Activated T-helper 17 cell treated with anti-CD3 and anti-CD28 coated beads, Interleukin-2, amount 50 U/mL, for 72 hours (primary cell): ENCODE data around the gene CA5A. TPM values are rescaled to one million over a fixed set of nuclear protein-coding genes. Genes with fewer than 3 reads are reported as not detected.
"Not testable (repeated sequence)": the region's sequence is repeated elsewhere in the genome, so short reads cannot be mapped to it uniquely, and the experiment has no call there.

Source experiments
- ATAC-seq: fragments of 150-1000 bp; cut with Tn5 transposase; replicated peaks from 2 replicates; pipeline ENCODE4 v1.10.0; 2021; ENCODE audit warnings: mild to moderate bottlenecking, moderate library complexity
- H3K27ac Mint-ChIP-seq: one replicate; pipeline ENCODE4 v1.8.0; 2022; ENCODE audit warnings: mixed read lengths
- H3K27me3 Mint-ChIP-seq: one replicate; pipeline ENCODE4 v1.8.0; 2022; ENCODE audit warnings: mixed read lengths
- H3K36me3 Mint-ChIP-seq: one replicate; pipeline ENCODE4 v1.8.0; 2022; ENCODE audit warnings: low read depth, mild to moderate bottlenecking, mixed read lengths
- H3K4me1 Mint-ChIP-seq: one replicate; pipeline ENCODE4 v1.8.0; 2022; ENCODE audit warnings: mixed read lengths
- H3K4me3 Mint-ChIP-seq: one replicate; pipeline ENCODE4 v1.8.0; 2022; ENCODE audit warnings: mild to moderate bottlenecking, mixed read lengths
- H3K9me3 Mint-ChIP-seq: one replicate; pipeline ENCODE4 v1.8.0; 2022; ENCODE audit warnings: mixed read lengths
- total RNA-seq, 2 donors: library from RNA; stranded (reverse); gene quantifications; one replicate each; pipeline ENCODE4 v1.2.3, GENCODE V29; 2022

The CA5A gene
- total RNA-seq, 2 donors from 2014 or later: not detected

GRCh38 chr16:87929986-87930385 is 6.3 kb downstream of the CA5A start:
- Mint-ChIP-seq H3K9me3 (no peaks in the 10 kb centered on the region), H3K27ac (no peak overlapping the region), H3K27me3 (peaks cover 9% of the 10 kb centered on the region), H3K4me1 (no peaks in the 10 kb centered on the region), H3K4me3 (no peak overlapping the region), H3K36me3 (no peaks in the 10 kb centered on the region)
- no peak for ATAC-seq

DNA sequence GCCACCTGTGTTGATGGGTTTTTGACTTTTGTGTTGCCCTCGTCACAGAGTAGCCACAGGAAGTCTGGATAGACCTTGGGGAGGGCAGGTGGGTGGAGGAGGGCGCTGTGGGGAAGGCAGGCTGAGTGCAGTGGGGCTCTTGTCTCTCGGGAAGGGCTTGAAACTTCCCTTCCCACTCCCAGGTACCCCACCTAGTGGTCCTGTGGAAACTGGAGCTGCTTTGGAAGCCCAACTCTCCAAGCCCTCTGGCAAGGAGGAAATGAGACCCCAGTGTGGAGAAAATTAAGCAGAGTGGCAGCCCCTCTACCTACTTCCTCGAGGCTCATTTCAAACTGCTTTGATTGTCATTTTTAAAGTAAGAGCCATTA is 9.2 kb downstream of the CA5A start:
- Mint-ChIP-seq H3K9me3 (no peaks in the 10 kb centered on the region), H3K27me3 (peaks cover 16% of the 10 kb centered on the region), H3K4me1 (no peaks in the 10 kb centered on the region), H3K27ac (no peak overlapping the region), H3K36me3 (no peaks in the 10 kb centered on the region), H3K4me3 (no peak overlapping the region)
- ATAC-seq: no peak

DNA sequence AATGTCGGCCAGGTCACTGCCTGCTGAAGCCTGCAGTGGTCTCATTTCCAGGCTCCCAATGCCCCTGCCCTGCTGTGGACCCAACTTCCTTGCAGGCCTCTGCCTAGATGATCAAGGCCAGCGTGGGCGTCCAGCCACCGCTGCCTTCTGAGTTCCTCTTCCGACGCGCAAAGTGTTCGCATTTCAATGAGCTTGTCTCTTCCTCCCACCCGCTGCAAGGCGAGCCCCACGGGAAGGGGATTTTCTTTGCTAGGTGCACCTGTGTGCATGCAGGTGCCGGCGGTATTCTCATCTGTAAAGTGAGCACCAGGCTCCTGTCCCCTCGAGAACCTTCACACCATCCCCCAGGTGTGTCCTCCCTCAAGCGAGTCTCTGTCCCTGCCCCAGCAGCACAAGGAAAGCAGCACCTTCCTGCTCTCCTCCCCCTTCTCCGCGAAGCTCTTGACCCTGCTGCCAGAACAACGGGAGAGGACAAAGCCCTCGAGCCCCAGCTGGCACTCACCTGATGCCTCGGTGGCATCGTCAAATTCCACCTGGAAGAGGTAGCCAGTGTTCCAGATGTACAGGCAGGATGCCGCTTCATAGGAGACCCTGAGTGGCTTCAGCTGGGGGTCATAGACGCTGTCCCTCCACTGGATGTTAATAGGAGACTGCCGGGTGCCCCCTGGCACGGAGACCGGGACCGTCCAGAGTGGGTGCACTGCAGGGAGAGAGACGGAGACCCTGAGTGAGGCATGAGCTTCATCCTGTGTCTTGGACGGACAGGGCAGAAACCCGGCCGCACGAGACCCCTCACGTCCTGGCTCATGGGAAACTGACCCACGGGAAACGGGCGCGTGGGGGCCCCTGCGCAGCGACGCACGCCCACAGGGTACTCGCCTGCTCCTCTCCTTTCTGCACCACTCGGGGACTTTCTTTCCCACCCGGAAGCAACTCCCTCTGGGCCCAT is 9.8 kb downstream of the CA5A start:
- Mint-ChIP-seq H3K9me3 (no peaks in the 10 kb centered on the region), H3K4me1 (no peaks in the 10 kb centered on the region), H3K27me3 (peaks cover 16% of the 10 kb centered on the region), H3K27ac (no peak overlapping the region), H3K4me3 (no peak overlapping the region), H3K36me3 (no peaks in the 10 kb centered on the region)
- ATAC-seq: no peak

- no peaks in the 10 kb centered on the region for H3K36me3 Mint-ChIP-seq
- H3K27ac Mint-ChIP-seq: no peak overlapping the region
- peaks cover 16% of the 10 kb centered on the region for H3K27me3 Mint-ChIP-seq
- H3K9me3 Mint-ChIP-seq: no peaks in the 10 kb centered on the region
- no peak overlapping the region for H3K4me3 Mint-ChIP-seq
- no peaks in the 10 kb centered on the region for H3K4me1 Mint-ChIP-seq
- no peak for ATAC-seq
Observed at GRCh38 chr16:87924811-87925670, 11.3 kb downstream of the CA5A start.

- H3K4me1 Mint-ChIP-seq: no peaks in the 10 kb centered on the region
- H3K36me3 Mint-ChIP-seq: no peaks in the 10 kb centered on the region
- no peaks in the 10 kb centered on the region for H3K9me3 Mint-ChIP-seq
- no peak overlapping the region for H3K27ac Mint-ChIP-seq
- no peak for ATAC-seq
- peaks cover 16% of the 10 kb centered on the region for H3K27me3 Mint-ChIP-seq
- no peak overlapping the region for H3K4me3 Mint-ChIP-seq
Observed at GRCh38 chr16:87924041-87924810, 12.1 kb downstream of the CA5A start.

DNA sequence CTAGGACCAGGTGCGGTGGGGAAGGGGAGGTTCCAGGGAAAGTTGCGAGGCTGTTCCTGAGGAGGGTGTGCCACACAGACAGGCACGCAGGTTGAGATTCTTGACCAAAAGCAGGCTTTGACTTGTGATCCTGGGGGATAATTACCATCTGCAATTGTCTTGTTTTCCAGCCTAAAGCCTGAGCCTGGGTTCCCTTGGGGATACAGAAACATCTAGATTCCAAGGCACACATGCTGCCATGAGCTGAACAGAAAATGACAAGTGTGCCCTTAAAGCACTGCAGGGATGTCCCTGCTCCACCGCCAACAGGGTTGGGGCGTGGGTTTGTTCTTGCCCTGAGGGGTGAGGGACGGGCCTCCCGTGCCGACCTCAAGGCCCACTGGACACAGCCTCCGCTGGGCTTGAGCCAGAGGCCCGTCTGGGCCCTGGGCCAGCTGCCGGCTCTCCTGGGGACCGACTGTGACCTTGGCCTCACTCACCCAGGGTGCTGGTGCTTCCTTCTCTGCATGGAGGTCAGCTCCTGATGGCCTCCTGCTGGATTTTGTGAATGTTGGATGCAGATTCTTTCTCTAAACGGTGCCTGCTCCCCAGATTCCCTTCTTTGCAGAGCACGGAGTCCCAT is 14.0 kb downstream of the CA5A start:
- no peak overlapping the region for H3K27ac Mint-ChIP-seq
- no peak for ATAC-seq
- H3K4me1 Mint-ChIP-seq: peaks cover 4% of the 10 kb centered on the region
- peaks cover 21% of the 10 kb centered on the region for H3K27me3 Mint-ChIP-seq
- H3K9me3 Mint-ChIP-seq: no peaks in the 10 kb centered on the region
- no peak overlapping the region for H3K4me3 Mint-ChIP-seq
- H3K36me3 Mint-ChIP-seq: no peaks in the 10 kb centered on the region

- Mint-ChIP-seq H3K27ac (no peak overlapping the region), H3K4me3 (no peak overlapping the region), H3K27me3 (peaks cover 17% of the 10 kb centered on the region), H3K9me3 (no peaks in the 10 kb centered on the region), H3K4me1 (peaks cover 4% of the 10 kb centered on the region), H3K36me3 (no peaks in the 10 kb centered on the region)
- no peak for ATAC-seq
Observed at GRCh38 chr16:87921236-87921773, 15.0 kb downstream of the CA5A start.

DNA sequence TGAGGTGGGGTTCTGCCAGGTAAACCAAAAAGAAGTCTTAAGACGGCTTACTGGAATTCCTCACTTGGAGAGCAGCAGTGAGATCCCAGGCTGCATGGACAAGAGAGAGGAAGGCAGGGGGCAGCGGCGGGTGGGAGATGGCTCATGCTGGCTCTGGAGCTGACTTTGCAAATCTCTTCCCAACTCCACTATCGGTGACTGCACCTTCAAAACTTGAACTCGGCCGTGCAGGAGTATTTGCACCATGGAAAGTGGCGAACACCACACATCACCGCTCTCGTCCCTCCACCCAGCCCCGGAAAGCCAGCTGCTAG is 16.7 kb downstream of the CA5A start:
- no peaks in the 10 kb centered on the region for H3K36me3 Mint-ChIP-seq
- H3K4me3 Mint-ChIP-seq: no peak overlapping the region
- H3K27me3 Mint-ChIP-seq: peaks cover 8% of the 10 kb centered on the region
- H3K27ac Mint-ChIP-seq: no peak overlapping the region
- H3K4me1 Mint-ChIP-seq: peaks cover 4% of the 10 kb centered on the region
- H3K9me3 Mint-ChIP-seq: no peaks in the 10 kb centered on the region
- no peak for ATAC-seq

- H3K4me1 Mint-ChIP-seq: peaks cover 4% of the 10 kb centered on the region
- H3K27ac Mint-ChIP-seq: peak overlapping the region; percentile 79
- no peak overlapping the region for H3K4me3 Mint-ChIP-seq
- no peaks in the 10 kb centered on the region for H3K9me3 Mint-ChIP-seq
- H3K27me3 Mint-ChIP-seq: peaks cover 5% of the 10 kb centered on the region
- no peaks in the 10 kb centered on the region for H3K36me3 Mint-ChIP-seq
- ATAC-seq: no peak
Observed at GRCh38 chr16:87918866-87919680, 17.3 kb downstream of the CA5A start.

GRCh38 chr16:87918338-87918737 is 18.0 kb downstream of the CA5A start:
- no peak overlapping the region for H3K4me3 Mint-ChIP-seq
- peaks cover 5% of the 10 kb centered on the region for H3K27me3 Mint-ChIP-seq
- H3K9me3 Mint-ChIP-seq: no peaks in the 10 kb centered on the region
- no peak for ATAC-seq
- peaks cover 4% of the 10 kb centered on the region for H3K4me1 Mint-ChIP-seq
- no peaks in the 10 kb centered on the region for H3K36me3 Mint-ChIP-seq
- peak overlapping the region; percentile 79 for H3K27ac Mint-ChIP-seq

DNA sequence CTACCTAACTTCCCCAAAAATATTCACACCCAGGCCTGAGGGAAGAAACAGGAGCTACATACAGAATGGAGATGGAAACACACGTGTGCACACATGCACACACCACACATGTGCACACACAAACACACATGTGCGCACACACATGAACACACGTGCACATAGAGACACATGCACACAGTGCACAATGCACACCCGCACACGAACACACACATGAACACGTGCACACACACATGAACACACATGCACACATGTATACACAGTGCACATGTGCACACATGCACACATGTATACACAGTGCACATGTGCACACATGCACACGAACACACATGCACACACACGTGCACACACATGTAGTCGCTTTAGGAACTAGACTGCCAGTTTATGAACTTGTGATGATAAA is 18.8 kb downstream of the CA5A start:
- Mint-ChIP-seq H3K9me3 (no peaks in the 10 kb centered on the region), H3K4me1 (peaks cover 4% of the 10 kb centered on the region), H3K27me3 (peaks cover 5% of the 10 kb centered on the region), H3K27ac (no peak overlapping the region), H3K4me3 (no peak overlapping the region), H3K36me3 (no peaks in the 10 kb centered on the region)
- no peak for ATAC-seq

- peaks cover 4% of the 10 kb centered on the region for H3K4me1 Mint-ChIP-seq
- H3K27me3 Mint-ChIP-seq: peaks cover 5% of the 10 kb centered on the region
- H3K27ac Mint-ChIP-seq: no peak overlapping the region
- no peaks in the 10 kb centered on the region for H3K36me3 Mint-ChIP-seq
- H3K9me3 Mint-ChIP-seq: no peaks in the 10 kb centered on the region
- no peak overlapping the region for H3K4me3 Mint-ChIP-seq
- ATAC-seq: no peak
Observed at GRCh38 chr16:87914812-87915211, 21.5 kb downstream of the CA5A start.

GRCh38 chr16:87914021-87914725 is 22.2 kb downstream of the CA5A start:
- H3K36me3 Mint-ChIP-seq, H3K27me3 Mint-ChIP-seq, ATAC-seq, H3K9me3 Mint-ChIP-seq, H3K27ac Mint-ChIP-seq, H3K4me1 Mint-ChIP-seq, H3K4me3 Mint-ChIP-seq: not testable (repeated sequence)
